ENCODE data around the gene SYNPO2L.

DNA sequence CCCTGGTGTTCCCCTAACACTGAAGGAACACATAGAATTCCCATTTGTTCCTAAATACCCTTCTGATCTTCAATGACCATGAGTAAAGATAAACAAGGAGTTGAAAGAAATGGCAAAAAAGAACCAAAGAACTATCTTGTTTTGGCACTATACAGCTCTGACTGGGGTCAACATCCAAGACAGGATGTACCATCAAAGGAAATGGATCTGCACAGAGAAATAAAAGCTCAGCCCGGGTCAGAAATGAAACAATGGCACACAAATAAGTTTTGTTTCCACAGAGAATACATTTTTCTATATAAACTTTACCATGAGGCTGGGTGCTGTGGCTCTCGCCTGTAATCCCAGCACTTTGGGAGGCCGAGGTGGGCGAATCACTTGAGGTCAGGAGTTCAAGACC is 46.7 kb downstream of the SYNPO2L start:
- TF ChIP-seq, protein P1, sequence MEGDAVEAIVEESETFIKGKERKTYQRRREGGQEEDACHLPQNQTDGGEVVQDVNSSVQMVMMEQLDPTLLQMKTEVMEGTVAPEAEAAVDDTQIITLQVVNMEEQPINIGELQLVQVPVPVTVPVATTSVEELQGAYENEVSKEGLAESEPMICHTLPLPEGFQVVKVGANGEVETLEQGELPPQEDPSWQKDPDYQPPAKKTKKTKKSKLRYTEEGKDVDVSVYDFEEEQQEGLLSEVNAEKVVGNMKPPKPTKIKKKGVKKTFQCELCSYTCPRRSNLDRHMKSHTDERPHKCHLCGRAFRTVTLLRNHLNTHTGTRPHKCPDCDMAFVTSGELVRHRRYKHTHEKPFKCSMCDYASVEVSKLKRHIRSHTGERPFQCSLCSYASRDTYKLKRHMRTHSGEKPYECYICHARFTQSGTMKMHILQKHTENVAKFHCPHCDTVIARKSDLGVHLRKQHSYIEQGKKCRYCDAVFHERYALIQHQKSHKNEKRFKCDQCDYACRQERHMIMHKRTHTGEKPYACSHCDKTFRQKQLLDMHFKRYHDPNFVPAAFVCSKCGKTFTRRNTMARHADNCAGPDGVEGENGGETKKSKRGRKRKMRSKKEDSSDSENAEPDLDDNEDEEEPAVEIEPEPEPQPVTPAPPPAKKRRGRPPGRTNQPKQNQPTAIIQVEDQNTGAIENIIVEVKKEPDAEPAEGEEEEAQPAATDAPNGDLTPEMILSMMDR (IDR thresholded peaks at IDR 0.05), result no peak
- TF ChIP-seq POLR2A (IDR thresholded peaks at IDR 0.05), result no peak

All from gastroesophageal sphincter (tissue), 3 donors.